A549 treated with AZD9567 at 1 μM for 4 hours (cell line): ENCODE results near the gene SLC25A30. TPM values are rescaled to one million over a fixed set of nuclear protein-coding genes. Genes with fewer than 3 reads are reported as not detected.

Experiments used
- total RNA-seq: library from RNA; stranded (reverse); fragments of 200-300 nt; extraction: Qiagen RNA extraction; gene quantifications from 5 replicates; pipeline ENCODE4 v1.2.3, GENCODE V29; 2022; ENCODE audit not compliant: insufficient read depth

Gene SLC25A30
- 8.3 to 16.8 TPM (median 9.8 TPM) in 5 replicates for total RNA-seq

GRCh38 chr13:45417790-45418534 lies at the start of gene SLC25A30:
Gene SLC25A30 (minus strand): TSS chr13:45418373. CDS start chr13:45411425, 6,948 bp downstream.

GRCh38 chr13:45464687-45465453 lies 46.7 kb upstream of the SLC25A30 start, which contains the start of gene COG3:
Gene COG3 (plus strand): TSS chr13:45464939. CDS start chr13:45465037, 98 bp downstream.

Other genes with a start within 250 kb of the SLC25A30 start
- not detected in 5 replicates for gene KCTD4, start 217.3 kb downstream of the SLC25A30 start, total RNA-seq
- 1,662 to 2,491 TPM (median 2,266 TPM) in 5 replicates for gene TPT1, start 77.2 kb downstream of the SLC25A30 start, total RNA-seq
- 5.2 to 15.8 TPM (median 13.5 TPM) in 5 replicates for gene COG3, start 46.6 kb upstream of the SLC25A30 start, total RNA-seq
- not detected in 5 replicates for gene ERICH6B, start 197.4 kb upstream of the SLC25A30 start, total RNA-seq